Measurements from ENCODE around the gene SERPINB4.

Gene SERPINB4

GRCh38 chr18:63679820-63680606 is 36.0 kb upstream of the SERPINB4 start:
- Histone ChIP-seq H3K4me1 (ENCODE audit: control insufficient read depth, low read length) (no peaks in the 10 kb centered on the region), H3K79me2 (ENCODE audit: control insufficient read depth, low read length) (no peaks in the 10 kb centered on the region), H3K4me2 (ENCODE audit: low read length) (no peak overlapping the region), H3K4me3 (ENCODE audit: low read length) (no peak overlapping the region), H3K36me3 (ENCODE audit: control insufficient read depth, low read length) (no peaks in the 10 kb centered on the region), H3K9me2 (replicated peaks; ENCODE audit: control insufficient read depth, low read length) (no peaks in the 10 kb centered on the region), H4K20me1 (ENCODE audit: control insufficient read depth, insufficient read depth, low read depth, low read length) (no peaks in the 10 kb centered on the region), H3F3A (ENCODE audit: control insufficient read depth, insufficient read depth) (no peaks in the 10 kb centered on the region), H3K27ac (ENCODE audit: low read depth, low read length) (no peak overlapping the region), H3K9me3 (ENCODE audit: control insufficient read depth, insufficient read depth, low read length) (no peaks in the 10 kb centered on the region; the same call in 1 of the 2 replicates), H3K27me3 (ENCODE audit: control insufficient read depth, low read length) (no peaks in the 10 kb centered on the region)
- TF ChIP-seq EZH2phosphoT487 (IDR thresholded peaks at IDR 0.05; ENCODE audit: borderline replicate concordance, low read length) (no peak), CTCF (IDR thresholded peaks at IDR 0.05; ENCODE audit: low read depth, low read length, poor library complexity, severe bottlenecking) (no peak)

DNA sequence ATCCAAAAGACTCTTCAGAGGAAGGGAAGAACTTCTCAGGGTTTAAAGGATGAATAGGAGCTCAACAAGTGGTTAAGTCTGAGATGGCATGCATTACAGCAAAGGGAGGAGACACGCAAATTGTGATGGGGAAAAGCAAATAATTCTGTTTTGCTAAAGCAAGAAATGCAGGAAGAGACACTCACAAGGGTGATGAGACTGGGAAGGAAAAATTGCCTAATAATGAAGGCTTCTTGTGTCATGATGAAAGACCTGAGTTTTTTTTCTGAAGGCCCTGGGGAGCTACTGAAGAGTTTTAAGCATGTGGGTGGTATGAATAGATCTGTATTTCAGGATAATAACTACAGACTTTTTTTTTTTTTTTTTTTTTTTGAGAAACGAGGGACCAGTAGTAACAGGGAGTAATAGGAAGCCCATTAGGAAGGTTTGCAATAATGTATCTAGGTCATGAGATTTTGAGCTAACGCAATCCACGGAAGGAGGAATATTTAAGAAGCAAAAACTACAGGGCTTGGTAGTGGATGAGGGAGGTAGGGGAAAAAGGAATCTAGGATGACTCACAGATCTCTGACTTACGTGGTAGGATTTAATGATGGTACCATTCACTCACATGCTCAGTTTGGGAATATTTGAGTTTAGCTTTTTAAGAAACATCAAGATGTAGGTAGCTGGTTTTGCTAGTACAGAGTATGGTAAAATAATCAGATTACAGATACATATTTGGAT is 33.6 kb upstream of the SERPINB4 start:
- H3K4me3 ChIP-seq (ENCODE audit: low read length), result no peak overlapping the region
- H3K79me2 ChIP-seq (ENCODE audit: control insufficient read depth, low read length), result no peaks in the 10 kb centered on the region
- no peaks in the 10 kb centered on the region for H4K20me1 ChIP-seq (ENCODE audit: control insufficient read depth, insufficient read depth, low read depth, low read length)
- H3K4me2 ChIP-seq (ENCODE audit: low read length), result no peak overlapping the region
- H3K9me2 ChIP-seq (replicated peaks; ENCODE audit: control insufficient read depth, low read length), result no peaks in the 10 kb centered on the region
- no peak for TF ChIP-seq CTCF (IDR thresholded peaks at IDR 0.05; ENCODE audit: low read depth, low read length, poor library complexity, severe bottlenecking)
- TF ChIP-seq EZH2phosphoT487 (IDR thresholded peaks at IDR 0.05; ENCODE audit: borderline replicate concordance, low read length), result no peak
- H3K4me1 ChIP-seq (ENCODE audit: control insufficient read depth, low read length), result no peaks in the 10 kb centered on the region
- no peaks in the 10 kb centered on the region for H3K36me3 ChIP-seq (ENCODE audit: control insufficient read depth, low read length)
- H3K27ac ChIP-seq (ENCODE audit: low read depth, low read length), result no peak overlapping the region
- H3F3A ChIP-seq (ENCODE audit: control insufficient read depth, insufficient read depth), result no peaks in the 10 kb centered on the region
- no peaks in the 10 kb centered on the region for H3K27me3 ChIP-seq (ENCODE audit: control insufficient read depth, low read length)
- no peaks in the 10 kb centered on the region for H3K9me3 ChIP-seq (ENCODE audit: control insufficient read depth, insufficient read depth, low read length)

- no peaks in the 10 kb centered on the region for H3K79me2 ChIP-seq (ENCODE audit: control insufficient read depth, low read length)
- no peak overlapping the region for H3K4me2 ChIP-seq (ENCODE audit: low read length)
- H4K20me1 ChIP-seq (ENCODE audit: control insufficient read depth, insufficient read depth, low read depth, low read length), result no peaks in the 10 kb centered on the region
Measured at GRCh38 chr18:63676526-63677323, 32.7 kb upstream of the SERPINB4 start.

More at GRCh38 chr18:63676526-63677323, 32.7 kb upstream of the SERPINB4 start:
- no peak overlapping the region for H3K27ac ChIP-seq (ENCODE audit: low read depth, low read length)
- H3K4me3 ChIP-seq (ENCODE audit: low read length), result no peak overlapping the region
- H3F3A ChIP-seq (ENCODE audit: control insufficient read depth, insufficient read depth), result no peaks in the 10 kb centered on the region
- no peaks in the 10 kb centered on the region for H3K36me3 ChIP-seq (ENCODE audit: control insufficient read depth, low read length)
- peak; percentile 32 for TF ChIP-seq CTCF (IDR thresholded peaks at IDR 0.05; ENCODE audit: low read depth, low read length, poor library complexity, severe bottlenecking)
- TF ChIP-seq EZH2phosphoT487 (IDR thresholded peaks at IDR 0.05; ENCODE audit: borderline replicate concordance, low read length), result no peak
- no peaks in the 10 kb centered on the region for H3K9me3 ChIP-seq (ENCODE audit: control insufficient read depth, insufficient read depth, low read length)
- H3K4me1 ChIP-seq (ENCODE audit: control insufficient read depth, low read length), result no peaks in the 10 kb centered on the region
- no peaks in the 10 kb centered on the region for H3K9me2 ChIP-seq (replicated peaks; ENCODE audit: control insufficient read depth, low read length)
- H3K27me3 ChIP-seq (ENCODE audit: control insufficient read depth, low read length), result no peaks in the 10 kb centered on the region
